Hepatocyte (in vitro differentiated cells): Measurements from ENCODE around the gene CCDC93. TPM values are rescaled to one million over a fixed set of nuclear protein-coding genes. Genes with fewer than 3 reads are reported as not detected.

ENCODE experiments used
- DNase-seq: peaks from one replicate; pipeline ENCODE4 v3.0.0-alpha.2; 2016; ENCODE audit warnings: low spot score
- H2AFZ ChIP-seq: fragments of 200-600 bp; sonication (generic); 2 replicates; pipeline ENCODE4 v1.6.0; 2016; ENCODE audit warnings: antibody characterized with exemption, mild to moderate bottlenecking
- H3K27ac ChIP-seq: fragments of 200-600 bp; sonication (generic); 2 replicates; pipeline ENCODE4 v1.5.1; 2016; ENCODE audit warnings: mild to moderate bottlenecking
- H3K27me3 ChIP-seq: fragments of 200-600 bp; sonication (generic); 2 replicates; pipeline ENCODE4 v1.6.1; 2016
- H3K36me3 ChIP-seq: fragments of 200-600 bp; sonication (generic); replicated peaks from 2 replicates; pipeline ENCODE4 v1.5.1; 2016; ENCODE audit warnings: low read depth; ENCODE audit not compliant: insufficient read depth
- H3K4me1 ChIP-seq: fragments of 200-600 bp; sonication (generic); 2 replicates; pipeline ENCODE4 v1.5.1; 2016; ENCODE audit warnings: mild to moderate bottlenecking, moderate library complexity; ENCODE audit not compliant: insufficient read depth
- H3K4me2 ChIP-seq: fragments of 200-600 bp; sonication (generic); 2 replicates; pipeline ENCODE4 v1.6.0; 2016
- H3K4me3 ChIP-seq: fragments of 200-600 bp; sonication (generic); 2 replicates; pipeline ENCODE4 v1.5.1; 2016; ENCODE audit warnings: mild to moderate bottlenecking
- H3K79me2 ChIP-seq: fragments of 200-600 bp; sonication (generic); 2 replicates; pipeline ENCODE4 v1.6.0; 2017; ENCODE audit warnings: mild to moderate bottlenecking
- H3K9me2 ChIP-seq: fragments of 200-600 bp; sonication (generic); replicated peaks from 2 replicates; pipeline ENCODE4 v1.6.0; 2017; ENCODE audit warnings: mild to moderate bottlenecking; ENCODE audit not compliant: insufficient read depth
- H3K9me3 ChIP-seq: fragments of 200-600 bp; sonication (generic); 2 replicates; pipeline ENCODE4 v1.5.1; 2016; ENCODE audit warnings: low read depth, mild to moderate bottlenecking
- H4K20me1 ChIP-seq: fragments of 200-600 bp; sonication (generic); 2 replicates; pipeline ENCODE4 v1.6.0; 2016; ENCODE audit warnings: mild to moderate bottlenecking; ENCODE audit not compliant: insufficient read depth, poor library complexity, severe bottlenecking
- EZH2 ChIP-seq: fragments of 200-600 bp; sonication (generic); IDR thresholded peaks from 2 replicates; pipeline ENCODE4 v1.6.1; 2016; ENCODE audit warnings: antibody characterized with exemption, mild to moderate bottlenecking, borderline replicate concordance
- EZH2phosphoT487 ChIP-seq: fragments of 200-600 bp; sonication (generic); IDR thresholded peaks from one replicate; pipeline ENCODE4 v1.6.1; 2018; ENCODE audit warnings: antibody characterized with exemption, mild to moderate bottlenecking, low read depth, moderate library complexity; ENCODE audit not compliant: unreplicated experiment, severe bottlenecking
- WGBS: methylation state at CpG from one replicate; pipeline ENCODE4 v1.1.6; 2016; ENCODE audit warnings: low lambda C conversion rate; ENCODE audit errors: missing lambda C conversion rate; 5-methylcytosine and 5-hydroxymethylcytosine counted together
- polyA plus RNA-seq: library from polyadenylated mRNA; unstranded; fragments of >200 nt; fragmentation: Nextera tagmentation; extraction: Ambion mirVana; gene quantifications from 2 replicates; pipeline ENCODE4 v1.2.1, GENCODE V29; 2016
- total RNA-seq: library from RNA; depleted of rRNA; stranded (reverse); fragments of >200 nt; gene quantifications from 2 replicates; pipeline ENCODE4 v1.2.3, GENCODE V29; 2014
- TF ChIP-seq, protein P1 (sequence below): fragments of 200-600 bp; sonication (generic); IDR thresholded peaks from 2 replicates; pipeline ENCODE4 v1.5.1; 2016; ENCODE audit warnings: antibody characterized with exemption, mild to moderate bottlenecking; ENCODE audit not compliant: poor library complexity

CCDC93 gene
- total and polyA plus RNA-seq, 2 experiments from 2014 or later: 13.2 to 37.4 TPM

- DNase-seq: peak; percentile 44
- Histone ChIP-seq H4K20me1 (no peaks in the 10 kb centered on the region), H3K36me3 (no peaks in the 10 kb centered on the region), H3K4me3 (no peak overlapping the region), H2AFZ (no peak overlapping the region), H3K9me2 (no peaks in the 10 kb centered on the region), H3K4me2 (peak overlapping the region; percentile 45), H3K9me3 (no peaks in the 10 kb centered on the region), H3K79me2 (no peaks in the 10 kb centered on the region), H3K4me1 (no peaks in the 10 kb centered on the region), H3K27me3 (peaks cover 8% of the 10 kb centered on the region), H3K27ac (no peak overlapping the region)
- 8% methylated on average over 4 of the region's 4 CpGs for WGBS
- TF ChIP-seq EZH2: no peak
- TF ChIP-seq EZH2phosphoT487: no peak
- TF ChIP-seq, protein P1, sequence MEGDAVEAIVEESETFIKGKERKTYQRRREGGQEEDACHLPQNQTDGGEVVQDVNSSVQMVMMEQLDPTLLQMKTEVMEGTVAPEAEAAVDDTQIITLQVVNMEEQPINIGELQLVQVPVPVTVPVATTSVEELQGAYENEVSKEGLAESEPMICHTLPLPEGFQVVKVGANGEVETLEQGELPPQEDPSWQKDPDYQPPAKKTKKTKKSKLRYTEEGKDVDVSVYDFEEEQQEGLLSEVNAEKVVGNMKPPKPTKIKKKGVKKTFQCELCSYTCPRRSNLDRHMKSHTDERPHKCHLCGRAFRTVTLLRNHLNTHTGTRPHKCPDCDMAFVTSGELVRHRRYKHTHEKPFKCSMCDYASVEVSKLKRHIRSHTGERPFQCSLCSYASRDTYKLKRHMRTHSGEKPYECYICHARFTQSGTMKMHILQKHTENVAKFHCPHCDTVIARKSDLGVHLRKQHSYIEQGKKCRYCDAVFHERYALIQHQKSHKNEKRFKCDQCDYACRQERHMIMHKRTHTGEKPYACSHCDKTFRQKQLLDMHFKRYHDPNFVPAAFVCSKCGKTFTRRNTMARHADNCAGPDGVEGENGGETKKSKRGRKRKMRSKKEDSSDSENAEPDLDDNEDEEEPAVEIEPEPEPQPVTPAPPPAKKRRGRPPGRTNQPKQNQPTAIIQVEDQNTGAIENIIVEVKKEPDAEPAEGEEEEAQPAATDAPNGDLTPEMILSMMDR: peak; percentile 79
These were observed 32.9 kb upstream of the CCDC93 start for GRCh38 chr2:118046634-118047210.

DNA sequence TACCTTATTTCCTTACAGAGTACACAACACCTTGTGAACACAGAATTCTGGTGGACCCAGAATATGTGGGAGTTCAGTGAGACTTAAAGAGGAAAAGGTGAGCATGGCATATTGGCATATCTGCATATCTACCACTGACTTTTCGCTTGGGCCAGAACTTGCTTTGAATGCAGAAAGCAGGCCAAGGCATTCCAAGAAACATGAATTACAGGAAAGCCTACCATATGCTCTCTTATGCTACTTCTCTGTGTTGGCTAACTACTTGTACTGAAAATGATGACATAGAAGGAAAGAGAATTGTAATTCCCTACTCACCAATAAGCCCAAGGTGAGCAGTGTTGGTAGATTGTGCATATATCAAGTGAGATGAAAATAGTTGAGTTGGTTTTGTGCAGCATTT is 31.4 kb upstream of the CCDC93 start:
- TF ChIP-seq EZH2phosphoT487 (no peak), EZH2 (no peak)
- TF ChIP-seq, protein P1: no peak
- 93% methylated on average over 1 of the region's 1 CpG for WGBS
- H3K36me3 ChIP-seq: no peaks in the 10 kb centered on the region
- no peak overlapping the region for H3K4me2 ChIP-seq
- DNase-seq: no peak
- H3K27ac ChIP-seq: no peak overlapping the region
- H3K9me3 ChIP-seq: no peaks in the 10 kb centered on the region
- H2AFZ ChIP-seq: no peak overlapping the region
- no peaks in the 10 kb centered on the region for H3K79me2 ChIP-seq
- no peak overlapping the region for H3K4me3 ChIP-seq
- H3K4me1 ChIP-seq: no peaks in the 10 kb centered on the region
- H3K27me3 ChIP-seq: peaks cover 12% of the 10 kb centered on the region
- H3K9me2 ChIP-seq: no peaks in the 10 kb centered on the region
- H4K20me1 ChIP-seq: no peaks in the 10 kb centered on the region

- WGBS: 91% methylated on average over 2 of the region's 2 CpGs
- H3K4me3 ChIP-seq: no peak overlapping the region
- H4K20me1 ChIP-seq: no peaks in the 10 kb centered on the region
- H3K79me2 ChIP-seq: no peaks in the 10 kb centered on the region
- H3K27me3 ChIP-seq: peaks cover 12% of the 10 kb centered on the region
- no peak overlapping the region for H3K4me2 ChIP-seq
- no peak for TF ChIP-seq EZH2
- H2AFZ ChIP-seq: no peak overlapping the region
- DNase-seq: no peak
- H3K27ac ChIP-seq: no peak overlapping the region
- no peaks in the 10 kb centered on the region for H3K9me3 ChIP-seq
- H3K4me1 ChIP-seq: no peaks in the 10 kb centered on the region
- no peaks in the 10 kb centered on the region for H3K36me3 ChIP-seq
- no peaks in the 10 kb centered on the region for H3K9me2 ChIP-seq
These were observed 31.0 kb upstream of the CCDC93 start for GRCh38 chr2:118044854-118045253.

GRCh38 chr2:118044103-118044716 is 30.3 kb upstream of the CCDC93 start:
- Histone ChIP-seq H3K4me2 (no peak overlapping the region), H3K9me3 (no peaks in the 10 kb centered on the region), H3K36me3 (no peaks in the 10 kb centered on the region), H3K27me3 (peaks cover 17% of the 10 kb centered on the region), H4K20me1 (no peaks in the 10 kb centered on the region), H3K4me3 (no peak overlapping the region), H2AFZ (no peak overlapping the region), H3K4me1 (no peaks in the 10 kb centered on the region), H3K27ac (no peak overlapping the region), H3K79me2 (no peaks in the 10 kb centered on the region), H3K9me2 (no peaks in the 10 kb centered on the region)
- 80% methylated on average over 6 of the region's 6 CpGs for WGBS
- no peak for DNase-seq
- TF ChIP-seq EZH2: no peak
- TF ChIP-seq EZH2phosphoT487: no peak
- TF ChIP-seq, protein P1: no peak
